CD4-positive, alpha-beta T cell treated with Interleukin-15 for 1 hour (primary cell): ENCODE data around the gene ZG16B.

Source experiments
- DNase-seq: peaks from one replicate; pipeline ENCODE4 v3.0.0-alpha.2; 2020

Gene ZG16B

DNA sequence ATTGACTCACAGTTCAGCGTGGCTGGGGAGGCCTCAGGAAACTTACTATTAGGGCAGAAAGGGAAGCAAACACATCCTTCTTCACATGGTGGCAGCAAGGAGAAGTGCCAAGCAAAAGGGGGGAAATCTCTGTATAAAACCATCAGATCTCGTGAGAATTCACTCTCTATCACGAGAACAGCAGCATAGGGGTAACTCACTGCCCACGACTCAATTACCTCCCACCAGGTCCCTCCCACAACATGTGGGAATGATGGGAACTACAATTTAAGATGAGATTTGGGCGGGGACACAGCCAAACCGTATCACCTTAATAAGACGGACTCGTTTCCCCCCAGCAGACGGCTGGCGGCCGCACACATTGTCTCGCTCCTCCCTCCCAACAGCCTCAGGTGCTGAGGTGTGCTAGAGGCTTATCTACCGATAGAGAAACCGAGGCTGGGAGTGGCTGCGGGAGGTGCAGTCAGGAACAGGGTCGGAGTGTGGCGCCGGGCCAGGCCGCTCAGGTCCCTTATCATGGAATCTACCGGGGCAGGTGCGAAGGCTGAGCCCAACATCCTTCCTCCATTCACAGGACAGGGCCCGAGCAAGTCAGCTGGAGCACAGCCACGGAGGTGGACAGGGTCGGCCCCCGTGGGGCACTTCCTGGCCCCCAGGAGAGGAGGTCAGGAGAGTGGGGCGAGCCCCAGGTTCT, 4.9 kb upstream of the ZG16B start:
- peak; percentile 10 for DNase-seq

DNA sequence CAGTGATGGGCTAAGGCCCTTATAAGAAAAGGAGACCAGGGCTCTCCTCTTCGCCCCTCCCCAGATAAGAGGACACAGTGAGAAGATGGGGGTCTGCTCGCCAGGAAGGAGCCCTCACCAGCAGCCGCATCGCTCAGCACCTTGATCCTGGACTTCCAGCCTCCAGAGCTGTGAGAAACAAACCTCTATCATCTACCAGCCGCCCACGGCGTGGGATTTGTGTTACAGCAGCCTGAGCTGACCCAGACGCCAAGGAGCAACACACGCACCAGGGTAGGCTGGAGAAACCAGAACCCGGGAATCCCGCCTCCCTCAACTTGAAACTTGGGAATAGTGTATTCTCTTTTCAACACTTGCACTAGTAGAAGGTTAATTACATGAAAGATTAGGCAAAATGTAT, 4.2 kb upstream of the ZG16B start:
- DNase-seq = no peak

DNA sequence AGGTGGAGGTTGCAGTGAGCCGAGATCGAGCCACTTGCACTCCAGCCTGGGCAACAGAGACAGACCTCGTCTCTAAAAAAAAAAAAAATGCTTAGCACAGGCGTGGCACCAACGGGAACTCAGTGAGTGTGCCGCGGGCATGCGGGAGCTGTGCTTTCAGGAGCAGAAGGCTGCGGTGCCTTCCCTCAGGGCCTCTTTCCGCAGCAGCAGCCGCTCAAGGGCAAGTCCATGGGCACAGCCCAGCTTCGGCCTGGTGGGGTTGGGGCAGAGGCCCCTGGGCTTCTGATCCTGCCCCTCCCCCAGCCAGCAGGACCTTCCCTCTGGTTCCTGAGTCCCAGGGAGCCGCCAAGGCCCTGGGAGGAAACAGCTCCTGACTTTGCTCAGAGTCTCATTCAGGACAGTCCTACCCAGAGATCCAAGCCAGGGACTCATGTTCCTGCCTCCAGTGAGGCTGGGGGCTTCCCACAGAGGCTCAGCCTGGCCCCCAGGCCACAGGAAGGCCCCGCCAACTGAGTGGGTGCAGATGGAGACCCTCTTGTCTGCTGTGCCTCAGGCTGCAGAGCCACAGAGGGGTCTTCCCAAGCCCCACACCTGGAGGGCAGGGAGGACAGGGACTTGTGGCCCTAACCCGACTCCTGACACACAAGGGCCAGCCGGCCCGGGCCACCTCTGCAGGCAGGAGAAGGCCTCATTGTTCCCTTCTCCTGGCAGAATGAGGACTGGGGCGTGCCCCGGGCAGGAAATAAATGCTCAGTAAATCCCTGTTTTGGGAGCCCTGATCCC, 3.3 kb upstream of the ZG16B start:
- no peak for DNase-seq

DNA sequence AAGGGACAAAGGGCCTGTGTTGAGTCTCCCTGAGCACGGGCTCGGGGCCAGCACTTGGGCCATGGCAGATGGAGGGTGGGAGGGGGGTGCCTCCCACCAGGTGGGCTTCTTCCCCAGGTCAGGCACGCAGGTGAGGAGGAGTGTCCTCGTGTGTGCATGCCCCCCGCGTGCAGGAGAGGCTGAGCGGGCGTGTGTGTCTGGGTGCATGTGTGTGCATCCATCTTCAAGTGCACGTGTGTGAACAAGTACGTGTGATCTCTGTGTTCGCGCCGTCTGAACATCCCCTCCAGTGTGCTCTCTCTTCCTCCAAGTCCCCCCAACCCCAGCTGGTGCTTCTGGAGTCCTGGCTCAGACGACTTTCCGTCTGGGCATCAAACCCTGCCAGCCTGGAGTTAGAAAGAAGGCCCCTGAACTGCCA, 2.7 kb upstream of the ZG16B start:
- no peak for DNase-seq

DNA sequence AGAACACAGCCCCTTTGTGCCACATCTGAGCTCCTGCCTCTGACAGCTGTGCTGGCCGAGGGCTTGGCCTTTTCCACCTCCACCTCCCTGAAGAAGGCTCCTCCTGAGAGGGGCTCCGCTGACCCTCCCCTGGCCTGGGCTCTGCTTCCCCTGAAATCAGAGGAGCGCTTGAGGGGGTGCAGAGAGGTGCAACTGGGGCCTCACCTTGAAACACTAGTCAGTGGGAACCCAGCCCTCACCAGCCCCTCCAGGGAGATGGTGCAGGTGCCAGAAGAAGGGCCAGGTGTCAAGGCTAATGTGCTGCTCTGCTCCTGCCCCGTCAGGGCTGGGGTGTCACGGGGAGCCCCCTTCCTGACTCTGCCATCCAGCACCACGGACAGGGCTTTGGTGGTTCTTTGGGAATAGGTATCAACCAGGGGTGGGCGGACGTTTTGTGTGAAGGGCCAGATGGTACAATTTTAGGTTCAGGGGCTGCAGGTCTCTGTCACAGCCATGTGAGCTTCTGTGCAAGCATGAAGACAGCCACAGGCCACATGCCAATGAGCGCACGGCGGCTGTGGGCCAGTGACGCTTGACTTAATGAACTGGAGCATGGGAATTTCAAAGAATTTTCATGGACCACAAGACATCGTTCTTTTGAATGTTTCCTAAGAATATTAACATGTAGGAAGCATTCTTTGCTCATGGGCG, 2.1 kb upstream of the ZG16B start:
- no peak for DNase-seq

DNA sequence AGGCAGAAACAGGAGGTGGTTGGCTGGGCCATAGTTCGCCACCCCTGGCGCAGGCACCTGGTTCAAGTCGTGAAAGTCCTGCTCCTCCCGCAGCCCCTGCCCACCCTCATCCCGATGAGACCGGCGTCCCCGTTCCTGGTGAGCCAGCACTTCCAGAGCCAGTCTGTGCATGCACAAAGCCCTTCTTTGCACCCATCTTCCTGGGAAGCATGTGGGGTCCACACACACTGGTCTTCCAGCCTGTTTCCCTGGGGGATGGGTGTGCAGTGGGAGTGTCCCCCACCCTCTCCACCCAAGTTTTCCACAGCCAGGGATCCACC, 1.6 kb upstream of the ZG16B start:
- no peak for DNase-seq

DNA sequence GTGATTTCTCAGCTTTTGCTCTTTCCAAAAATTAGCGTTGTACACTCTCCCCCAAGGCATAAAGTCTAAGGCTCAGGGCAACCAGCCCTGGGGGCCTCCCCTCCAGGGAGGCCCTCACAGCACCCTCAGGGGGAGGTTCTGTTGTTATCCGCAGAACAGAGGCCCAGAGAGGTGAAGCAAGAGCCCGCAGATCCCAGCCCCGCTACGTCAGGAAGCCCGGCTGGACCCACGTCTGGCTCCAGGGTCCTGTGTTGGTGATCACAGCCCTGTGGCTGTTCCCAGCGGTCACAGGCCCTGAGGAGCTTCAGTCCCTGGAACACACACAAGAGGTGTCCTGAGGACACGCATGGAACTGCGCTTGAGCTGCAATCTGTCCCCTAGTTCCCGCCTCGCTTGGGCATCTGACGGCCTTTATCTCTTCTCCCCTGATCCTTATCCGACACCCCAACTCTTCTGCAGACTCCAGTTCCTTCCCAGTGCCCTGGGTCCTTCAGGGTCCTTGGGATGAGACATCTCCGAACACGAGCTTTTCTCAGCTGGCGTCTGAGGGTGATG, 1.1 kb upstream of the ZG16B start:
- no peak for DNase-seq

DNA sequence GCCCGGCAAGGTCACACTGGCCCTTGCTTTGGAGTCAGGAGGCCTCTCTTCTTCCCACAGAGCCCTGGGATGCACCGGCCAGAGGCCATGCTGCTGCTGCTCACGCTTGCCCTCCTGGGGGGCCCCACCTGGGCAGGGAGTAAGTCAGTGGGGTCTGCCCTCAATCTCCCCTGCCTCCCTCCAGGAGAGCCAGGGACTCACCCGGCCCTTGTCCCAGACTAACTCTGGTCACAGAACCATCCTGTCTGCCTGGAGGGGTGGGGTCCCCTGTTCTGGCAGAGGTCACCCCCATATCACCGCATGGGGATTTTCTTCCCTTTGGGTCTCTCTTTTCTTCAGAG, 222 bp downstream of the ZG16B start:
- no peak for DNase-seq

DNA sequence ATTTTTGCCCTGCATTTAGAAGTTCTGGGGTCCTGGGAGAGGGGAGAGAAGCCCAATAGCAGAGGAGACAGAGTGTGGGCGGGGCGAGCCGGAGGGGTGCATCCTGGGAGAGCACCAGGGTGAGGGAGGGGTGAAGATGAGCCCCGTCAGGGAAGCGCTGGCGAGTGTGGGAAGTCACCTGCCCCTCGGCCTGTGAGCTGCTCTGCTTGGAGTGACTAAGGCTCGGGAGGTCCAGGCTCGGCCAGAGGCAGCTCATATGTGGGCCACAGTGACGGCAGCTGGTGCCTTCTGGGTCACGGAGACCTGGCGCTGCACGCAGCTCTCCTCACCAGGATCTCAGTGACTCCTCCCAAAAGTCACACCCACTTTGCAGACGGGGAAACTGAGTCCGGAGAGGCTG, 1.1 kb downstream of the ZG16B start:
- no peak for DNase-seq

DNA sequence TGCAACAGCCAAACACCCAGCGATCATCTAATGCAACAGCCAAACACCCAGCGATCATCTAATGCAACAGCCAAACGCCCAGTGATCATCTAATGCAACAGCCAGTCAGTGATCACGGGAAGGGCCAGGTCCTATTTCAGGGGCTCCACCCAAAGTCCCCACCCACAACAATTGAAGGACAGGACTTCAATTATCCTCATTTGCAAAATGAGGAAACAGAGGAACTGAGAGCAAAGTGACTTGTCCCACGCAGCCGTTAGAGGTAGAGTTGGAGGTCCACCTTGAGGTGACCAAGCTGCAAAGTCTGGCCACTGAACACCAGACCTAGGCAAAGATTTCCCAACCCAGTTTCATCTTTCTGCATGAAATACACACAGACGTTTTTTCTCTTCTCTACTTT, 3.7 kb downstream of the ZG16B start:
- no peak for DNase-seq

DNA sequence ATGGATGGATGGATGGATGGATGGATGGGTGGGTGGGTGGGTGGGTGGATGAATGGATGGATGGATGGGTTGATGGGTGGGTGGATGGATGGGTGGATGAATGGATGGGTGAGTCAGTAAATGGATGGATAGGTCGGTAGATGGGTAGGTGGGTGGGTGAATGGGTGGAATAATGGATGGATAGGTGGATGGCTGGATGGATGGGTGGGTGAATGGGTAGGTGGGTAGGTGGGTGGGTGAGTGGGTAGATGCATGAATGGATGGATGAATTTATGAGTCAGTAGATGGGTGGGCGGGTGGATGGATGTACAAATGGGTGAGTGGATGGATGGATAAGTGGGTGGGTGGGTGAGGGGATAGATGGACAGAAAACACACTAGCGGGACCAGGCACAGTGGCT, 4.9 kb downstream of the ZG16B start:
- no peak for DNase-seq

DNA sequence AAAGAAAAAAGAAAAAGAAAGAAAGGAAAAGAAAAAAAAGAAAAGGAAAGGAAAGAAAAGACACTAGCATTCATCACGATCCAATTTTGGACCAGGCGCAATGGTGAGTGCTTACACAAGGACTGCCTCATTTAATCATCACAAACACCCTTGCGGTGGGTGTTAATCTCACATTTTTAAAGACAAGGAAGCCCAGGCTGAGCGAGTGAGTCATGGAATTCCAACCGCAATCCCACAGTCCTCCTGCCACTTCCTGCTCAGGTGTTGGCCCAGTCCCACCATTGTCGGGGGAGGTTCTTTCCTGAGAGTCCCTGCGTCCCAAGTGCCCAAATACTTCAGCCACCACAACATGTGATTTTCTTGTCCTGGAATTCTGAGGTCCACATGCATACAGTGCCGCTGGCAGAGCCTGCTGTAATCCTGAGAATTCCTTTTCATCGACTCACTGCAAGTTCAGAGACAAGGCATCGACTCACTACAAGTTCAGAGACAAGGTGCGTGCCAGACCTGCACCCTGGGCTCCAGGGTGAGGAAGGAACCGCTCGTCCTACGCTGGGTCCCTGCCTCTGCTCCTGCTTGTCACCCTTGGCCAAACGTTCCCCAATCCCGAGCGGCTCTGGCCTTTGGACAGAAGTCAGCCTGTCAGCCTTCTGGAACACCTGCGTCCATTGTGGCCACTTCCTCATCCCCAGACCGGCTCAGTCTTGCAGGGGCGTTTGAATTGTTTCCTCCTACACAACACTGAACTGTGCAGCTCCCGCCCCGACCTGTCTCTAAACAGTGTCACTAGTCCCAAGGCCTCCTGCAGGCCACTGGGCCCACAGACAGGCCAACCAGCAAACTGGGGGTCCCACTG, 5.8 kb downstream of the ZG16B start:
- DNase-seq = no peak

DNA sequence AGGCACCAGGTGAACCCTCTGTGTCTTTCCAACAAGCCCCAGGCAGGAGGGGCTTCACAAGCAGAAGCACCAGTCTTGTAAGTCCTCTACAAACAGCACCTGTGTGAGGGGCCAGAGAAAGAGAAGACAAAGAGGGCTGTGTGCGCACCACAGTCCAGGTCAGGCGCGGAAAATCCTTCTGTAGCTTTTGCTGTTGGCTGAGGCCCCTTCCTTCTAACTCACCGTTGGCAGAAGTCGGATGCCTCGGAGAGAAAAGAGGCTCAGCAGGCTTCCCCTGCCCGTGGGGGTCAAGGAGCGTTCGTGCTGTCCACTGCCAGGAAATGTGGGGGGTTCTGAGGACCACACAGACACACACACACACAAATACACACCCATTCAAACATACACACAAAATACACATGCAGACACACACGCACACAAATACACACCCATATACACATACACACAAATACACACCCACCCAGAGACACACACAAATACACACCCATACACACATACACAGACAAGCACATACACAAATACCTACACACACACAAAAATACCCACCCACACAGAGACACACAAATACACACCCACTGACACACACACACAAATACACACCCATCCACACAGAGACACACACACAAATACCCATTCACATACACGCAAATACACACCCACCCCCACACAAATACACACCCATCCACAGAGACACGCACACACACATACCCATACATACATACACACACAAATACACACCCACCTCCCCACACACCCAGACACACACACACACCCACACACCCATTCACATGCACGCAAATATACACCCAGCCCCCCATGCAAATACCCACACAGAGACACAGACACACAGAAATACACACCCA, 6.8 kb downstream of the ZG16B start:
- DNase-seq = no peak

DNA sequence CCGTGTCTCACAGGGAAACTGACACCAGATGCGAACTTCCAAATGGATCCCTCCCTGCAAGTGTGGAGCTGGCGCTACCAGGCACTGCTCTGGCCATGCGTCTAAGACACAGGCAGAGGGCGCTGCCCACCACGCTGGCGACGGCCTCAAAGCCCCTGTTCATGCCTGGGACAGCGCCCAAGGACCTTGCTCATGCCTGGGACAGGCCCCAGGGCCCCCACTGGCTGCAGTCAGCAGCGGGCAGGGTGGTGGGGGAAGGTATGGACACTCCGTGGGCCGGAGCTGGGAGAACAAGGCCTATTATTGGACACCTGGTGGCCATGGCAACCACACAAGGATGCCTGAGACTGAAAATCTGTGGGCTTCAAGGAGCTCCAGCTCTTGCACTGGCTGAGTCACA, 8.8 kb downstream of the ZG16B start:
- peak; percentile 59 for DNase-seq

DNA sequence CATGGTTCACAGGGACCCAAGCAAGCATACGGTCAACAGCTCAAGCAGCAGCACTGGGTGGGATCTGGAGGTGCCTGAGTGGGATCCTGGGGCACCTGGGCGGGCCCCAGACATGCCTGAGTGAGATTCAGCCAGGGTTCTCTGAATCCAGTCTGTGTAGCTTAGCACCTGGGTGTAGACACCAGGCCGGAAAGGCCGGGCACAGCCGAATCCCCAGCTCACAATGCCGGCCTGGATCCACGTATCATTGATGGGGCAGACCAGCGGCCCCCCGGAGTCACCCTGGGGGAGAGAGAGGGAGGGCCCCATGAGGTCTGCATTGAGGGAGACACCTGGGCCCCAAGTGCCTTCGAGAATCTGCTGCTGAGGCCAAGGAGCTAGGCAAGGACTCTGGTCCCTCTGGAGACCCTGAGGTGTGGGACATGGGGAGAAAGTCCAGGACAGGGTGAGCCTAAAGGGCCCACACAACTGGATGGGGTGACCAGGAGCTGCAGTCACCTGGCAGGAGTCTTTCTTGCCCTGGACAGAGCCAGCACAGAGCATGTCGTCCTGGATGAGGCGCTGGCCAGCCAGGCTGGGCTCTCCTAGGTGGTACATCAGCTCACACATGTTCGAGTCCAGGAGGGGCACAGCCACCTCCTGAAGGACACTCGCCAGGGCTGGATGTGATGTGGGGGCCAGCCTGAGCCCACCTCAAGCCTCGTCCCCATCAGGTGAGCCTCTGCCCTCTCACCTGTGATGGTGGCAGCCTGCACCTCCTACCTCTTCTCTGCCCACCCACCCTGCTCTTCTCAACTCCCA, 9.7 kb downstream of the ZG16B start:
- no peak for DNase-seq

DNA sequence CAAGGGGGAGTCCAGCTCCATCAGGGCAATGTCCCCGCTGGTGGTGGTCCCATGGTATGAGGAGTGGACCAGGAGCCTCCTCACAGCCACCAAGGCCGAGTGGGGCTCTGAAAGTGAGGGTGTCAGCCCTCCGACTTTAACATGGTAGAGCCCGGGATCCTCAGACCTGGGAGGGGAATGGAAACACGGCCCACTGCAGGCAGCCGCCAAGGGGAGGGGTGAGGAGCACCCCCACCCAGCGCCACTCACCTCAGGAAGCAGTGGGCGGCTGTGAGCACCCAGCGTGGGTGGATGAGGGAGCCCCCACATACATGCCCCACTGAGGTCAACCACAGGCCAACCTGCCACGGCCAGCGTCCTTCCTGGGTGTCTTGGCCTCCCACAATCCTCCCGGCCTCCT, 10.8 kb downstream of the ZG16B start:
- no peak for DNase-seq

DNA sequence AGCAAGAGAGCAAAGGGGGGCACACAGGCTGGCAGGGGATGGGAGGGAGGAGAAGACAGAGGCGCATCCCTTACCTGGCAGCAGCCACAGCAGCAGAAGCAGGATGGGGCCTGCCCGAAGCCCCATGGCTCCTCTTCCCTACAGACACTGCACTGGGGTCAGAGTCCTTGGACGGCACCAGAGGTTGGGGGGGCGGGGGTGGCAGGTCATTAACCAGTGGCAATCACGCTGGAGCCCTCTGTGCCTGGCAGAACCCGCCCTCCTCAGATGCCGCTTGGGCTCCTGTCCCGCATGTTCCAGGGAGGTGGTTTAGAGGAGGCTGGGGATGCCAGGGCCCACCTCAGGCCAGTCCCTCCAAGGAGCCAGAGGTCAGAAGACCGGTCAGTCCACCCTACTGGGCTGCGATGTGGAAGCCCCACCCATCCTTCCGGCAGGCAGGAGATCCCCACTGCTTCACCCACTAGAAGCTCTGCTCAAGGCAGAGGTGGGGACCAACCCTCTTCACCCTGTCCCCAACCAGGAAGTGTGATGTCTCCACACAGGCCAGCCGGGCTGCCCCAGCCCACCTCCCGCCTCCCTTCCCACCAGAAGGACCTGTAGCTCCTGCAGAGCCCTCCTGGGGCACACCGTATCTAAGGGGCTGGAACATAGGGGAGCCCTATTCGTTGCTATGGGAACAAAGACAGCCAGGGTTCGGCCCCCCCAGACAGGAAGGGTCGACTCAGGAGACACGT, 11.7 kb downstream of the ZG16B start:
- peak; percentile 43 for DNase-seq

DNA sequence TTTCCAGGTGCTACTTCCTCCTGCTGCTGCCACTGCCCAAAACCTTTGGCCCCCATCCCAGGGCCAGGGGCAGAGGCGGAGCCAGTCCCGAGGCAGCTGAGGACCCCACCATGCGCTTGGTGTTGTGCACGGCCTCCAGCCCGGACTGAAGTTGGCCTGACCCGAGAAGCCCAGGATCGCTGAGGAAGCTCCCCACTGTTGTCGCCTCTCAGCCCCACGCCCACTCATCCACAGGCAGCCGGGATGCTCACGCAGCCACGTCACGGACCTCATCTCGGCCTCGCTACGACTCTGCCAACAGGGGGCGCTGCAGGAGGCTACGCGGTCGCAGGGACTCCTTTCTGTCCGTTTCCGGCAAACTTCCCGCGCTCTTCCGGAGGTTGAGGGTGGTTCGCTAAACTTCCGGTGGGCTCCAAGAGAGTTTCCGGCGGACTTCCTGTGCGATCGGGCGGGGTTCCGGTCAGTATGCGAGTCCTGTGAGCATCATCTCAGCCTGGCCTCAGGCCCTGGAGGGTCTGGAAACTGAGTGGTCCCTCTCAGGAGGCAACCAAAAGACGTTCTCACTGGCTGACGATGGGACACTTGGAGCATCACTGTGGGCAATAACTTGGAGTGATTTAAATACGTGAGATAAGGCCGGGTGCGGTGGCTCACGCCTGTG, 12.4 kb downstream of the ZG16B start:
- peak; percentile 78 for DNase-seq

DNA sequence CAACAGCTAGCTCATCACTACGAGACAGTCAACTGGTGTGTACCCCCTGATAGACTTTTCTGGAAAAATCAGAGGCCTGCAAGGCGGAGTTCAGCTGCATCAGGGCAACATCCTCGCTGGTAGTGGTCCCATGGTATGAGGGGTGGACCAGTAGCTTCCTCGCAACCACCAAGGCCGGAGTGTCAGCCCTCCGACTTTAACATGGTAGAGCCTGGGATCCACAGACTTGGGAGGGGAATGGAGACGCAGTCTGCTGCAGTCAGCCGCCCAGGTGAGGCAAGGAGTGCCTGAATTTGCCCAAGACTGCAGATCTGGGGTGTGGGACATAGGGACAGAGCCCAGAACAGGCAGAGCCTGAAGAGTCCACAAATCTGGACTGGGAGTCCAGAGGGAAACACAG, 13.4 kb downstream of the ZG16B start:
- no peak for DNase-seq

DNA sequence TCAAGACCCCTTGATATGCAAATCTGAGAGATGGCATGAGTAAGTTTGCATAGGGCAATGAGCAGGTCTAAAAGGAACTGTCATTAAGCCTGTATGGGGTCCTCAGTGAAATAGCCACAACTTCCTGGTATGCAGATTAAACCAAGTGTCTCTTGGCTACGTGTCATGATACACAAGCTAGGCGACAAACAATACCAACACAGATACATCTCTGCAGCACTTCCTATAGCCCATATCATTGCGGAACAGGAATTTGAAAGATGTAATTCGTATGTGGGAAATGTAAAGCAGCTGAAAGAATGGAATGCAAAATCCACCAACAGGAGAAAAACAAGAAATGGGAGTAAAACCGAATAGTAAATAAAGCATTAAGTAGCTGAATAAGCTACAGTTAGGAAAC, 15.0 kb downstream of the ZG16B start:
- DNase-seq = no peak
